ENCODE measurements around the gene PSMD14. TPM values are rescaled to one million over a fixed set of nuclear protein-coding genes. Genes with fewer than 3 reads are reported as not detected.

Gene PSMD14
- total and polyA plus RNA-seq, 2 of the 8 experiments (the other 6 are each of a cell fraction or from before 2014, with no cell fraction given), result 53.9 to 88.7 TPM

GRCh38 chr2:161358838-161359237 lies 50.6 kb downstream of the PSMD14 start:
- FAIRE-seq (no peak), DNase-seq (ENCODE audit: low read depth in 1 of 2, low spot score in 2 of 2) (no peak)
- Histone ChIP-seq H3K9me3 (ENCODE audit: insufficient read depth in 2 of 2, low read depth in 1 of 2, low read length in 1 of 2) (peaks cover 3 to 18% of the 10 kb centered on the region in 2 experiments), H4K8ac (ENCODE audit: extremely low read depth, insufficient read depth, low read length) (no peak overlapping the region), H3K27me3 (replicated peaks in 1 of 4; ENCODE audit: control insufficient read depth in 3 of 4, extremely low read depth in 1 of 4, insufficient read depth in 3 of 4, low read length in 3 of 4) (no peaks in the 10 kb centered on the region), H3K9ac (replicated peaks in 1 of 4; ENCODE audit: extremely low read depth in 1 of 4, low read depth in 3 of 4, low read length in 3 of 4) (no peak overlapping the region), H3K23ac (ENCODE audit: insufficient read length) (no peak overlapping the region), H3K56ac (replicated peaks; ENCODE audit: insufficient read length, low read depth, low read length) (no peak overlapping the region), H3K4me1 (replicated peaks in 1 of 4; ENCODE audit: control insufficient read depth in 3 of 4, insufficient read depth in 4 of 4, low read length in 3 of 4) (peaks cover 0 to 4% (median under 1%) of the 10 kb centered on the region in 4 experiments; a peak in 2 of 7 replicates), H3K4ac (replicated peaks; ENCODE audit: insufficient read length, low read depth, low read length) (no peak overlapping the region), H4K91ac (replicated peaks; ENCODE audit: insufficient read length, low read length) (no peak overlapping the region), H2AK5ac (ENCODE audit: low read depth, low read length) (no peak overlapping the region), H2BK5ac (ENCODE audit: low read depth, low read length) (no peak overlapping the region), H3K36me3 (ENCODE audit: control insufficient read depth in 2 of 4, insufficient read depth in 4 of 4, low read length in 3 of 4) (peaks cover 0 to 4% (median 2%) of the 10 kb centered on the region in 4 experiments; a peak in 3 of 8 replicates), H2AFZ (ENCODE audit: low read length) (no peak overlapping the region), H3K18ac (ENCODE audit: extremely low read depth, low read length) (no peak overlapping the region), H3K14ac (ENCODE audit: insufficient read length) (no peak overlapping the region), H4K5ac (ENCODE audit: insufficient read length, low read depth, low read length) (no peak overlapping the region), H3K23me2 (ENCODE audit: low read depth, low read length) (no peaks in the 10 kb centered on the region; the same call in 1 of the 2 replicates), H3K4me2 (ENCODE audit: insufficient read depth in 1 of 2, low read depth in 2 of 2, low read length in 2 of 2) (no peak overlapping the region), H2BK120ac (replicated peaks; ENCODE audit: low read depth, low read length) (no peak overlapping the region), H2BK12ac (ENCODE audit: low read depth, low read length) (no peak overlapping the region), H2BK20ac (ENCODE audit: low read length) (no peak overlapping the region), H4K20me1 (replicated peaks in 1 of 2; ENCODE audit: control insufficient read depth in 1 of 2, insufficient read depth in 2 of 2, low read length in 2 of 2) (no peaks in the 10 kb centered on the region), H3K27ac (ENCODE audit: low read depth, low read length) (no peak overlapping the region), H3K79me1 (ENCODE audit: low read depth, low read length) (0 out of 2 replicates have a peak, but pooled peaks cover under 1% of the 10 kb centered on the region), H3K79me2 (ENCODE audit: control insufficient read depth in 1 of 2, insufficient read depth in 2 of 2, low read length in 2 of 2) (peaks cover 0 to 89% of the 10 kb centered on the region in 2 experiments; a peak in 2 of 4 replicates), H3K4me3 (ENCODE audit: extremely low read depth in 1 of 4, insufficient read depth in 2 of 4, low read depth in 3 of 4, low read length in 4 of 4) (no peak overlapping the region), H2BK15ac (ENCODE audit: low read length) (no peak overlapping the region)
- CTCF ChIA-PET (ENCODE audit: partially characterized antibody), result interaction anchor here (0.6 to 1.7 kb wide), 4 partner anchors 12 to 1441 kb away, joined by 3 read pairs; no protein-coding TSS in a partner anchor
- POLR2A ChIA-PET (ENCODE audit: partially characterized antibody), result no interaction called here
- 86% methylated on average over 3 of the region's 3 CpGs; no CpG with 5 or more reads in 1 of the 2 experiments for WGBS, 2 experiments (ENCODE audit: extremely low coverage in 1 of 2, insufficient coverage in 1 of 2, insufficient read length in 1 of 2, insufficient replicate concordance in 2 of 2, low coverage in 1 of 2, low lambda C conversion rate in 2 of 2, missing lambda C conversion rate in 1 of 2)
- TF ChIP-seq TAF7 (optimal IDR thresholded peaks at IDR 0.05; ENCODE audit: borderline replicate concordance, low read depth, low read length), result no peak
- no peak for TF ChIP-seq KDM5A (IDR thresholded peaks at IDR 0.05; ENCODE audit: low read length)
- no peak for TF ChIP-seq POLR2A (IDR thresholded peaks at IDR 0.05; ENCODE audit: control extremely low read depth in 1 of 2, low read depth in 2 of 2, low read length in 2 of 2)
- no peak for TF ChIP-seq FOSL1 (IDR thresholded peaks at IDR 0.05; ENCODE audit: insufficient read depth, low read depth, low read length)
- no peak for TF ChIP-seq USF2 (IDR thresholded peaks at IDR 0.05; ENCODE audit: low read length)
- no peak for TF ChIP-seq NANOG (IDR thresholded peaks at IDR 0.05; ENCODE audit: insufficient read depth, low read depth, low read length, poor library complexity, severe bottlenecking)
- no peak for TF ChIP-seq CBX5 (IDR thresholded peaks at IDR 0.05; ENCODE audit: low read depth, low read length)

All from H1 (cell line).